ENCODE results near the gene ADCY3.

ADCY3 gene

DNA sequence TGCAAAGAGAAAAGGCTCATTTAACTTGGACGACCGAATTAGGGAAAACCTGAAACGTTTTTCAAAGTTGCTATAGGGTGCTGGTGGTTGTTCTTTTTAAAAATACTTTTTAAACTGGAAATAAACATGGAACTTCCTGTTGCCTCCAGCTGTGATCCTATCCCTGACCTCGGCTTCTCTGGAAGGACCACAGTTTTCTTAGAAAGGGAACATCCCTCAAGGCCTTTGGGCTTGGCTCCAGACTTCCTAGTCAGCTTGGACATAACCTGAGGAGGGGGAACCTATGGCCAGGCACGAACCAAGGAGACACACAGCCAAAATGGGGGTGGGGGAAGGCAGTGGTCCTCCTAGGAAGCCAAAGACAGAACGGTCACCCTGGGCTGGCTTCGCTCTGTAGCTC is 69.1 kb downstream of the ADCY3 start:
- Histone ChIP-seq H3K9me3 (ENCODE audit: control insufficient read depth, insufficient read depth, low read depth, low read length) (peaks cover 42% of the 10 kb centered on the region), H3K27ac (ENCODE audit: low read depth, low read length) (no peak overlapping the region), H3K4me1 (ENCODE audit: control insufficient read depth, insufficient read depth, low read length) (peaks cover 5% of the 10 kb centered on the region; the same call in 1 of the 2 replicates), H3K9ac (ENCODE audit: low read length) (no peak overlapping the region), H3K4me3 (ENCODE audit: low read depth, low read length) (no peak overlapping the region), H3K36me3 (ENCODE audit: control insufficient read depth, insufficient read depth, low read length) (no peaks in the 10 kb centered on the region), H3K27me3 (ENCODE audit: control insufficient read depth, insufficient read depth, low read length) (no peaks in the 10 kb centered on the region)

GRCh38 chr2:24845691-24846090 is 74.3 kb downstream of the ADCY3 start:
- Histone ChIP-seq H3K36me3 (ENCODE audit: control insufficient read depth, insufficient read depth, low read length) (0 out of 2 replicates have a peak, but pooled peaks cover 9% of the 10 kb centered on the region), H3K4me1 (ENCODE audit: control insufficient read depth, insufficient read depth, low read length) (0 out of 2 replicates have a peak, but pooled peaks cover under 1% of the 10 kb centered on the region), H3K4me3 (ENCODE audit: low read depth, low read length) (no peak overlapping the region), H3K9me3 (ENCODE audit: control insufficient read depth, insufficient read depth, low read depth, low read length) (peaks cover 47% of the 10 kb centered on the region), H3K9ac (ENCODE audit: low read length) (no peak overlapping the region), H3K27me3 (ENCODE audit: control insufficient read depth, insufficient read depth, low read length) (no peaks in the 10 kb centered on the region), H3K27ac (ENCODE audit: low read depth, low read length) (no peak overlapping the region)

- Histone ChIP-seq H3K36me3 (ENCODE audit: control insufficient read depth, insufficient read depth, low read length) (peaks cover 13% of the 10 kb centered on the region; the same call in 1 of the 2 replicates), H3K4me3 (ENCODE audit: low read depth, low read length) (no peak overlapping the region), H3K4me1 (ENCODE audit: control insufficient read depth, insufficient read depth, low read length) (peaks cover 7% of the 10 kb centered on the region; the same call in 1 of the 2 replicates), H3K27ac (ENCODE audit: low read depth, low read length) (no peak overlapping the region), H3K27me3 (ENCODE audit: control insufficient read depth, insufficient read depth, low read length) (no peaks in the 10 kb centered on the region), H3K9me3 (ENCODE audit: control insufficient read depth, insufficient read depth, low read depth, low read length) (peaks cover 34% of the 10 kb centered on the region), H3K9ac (ENCODE audit: low read length) (no peak overlapping the region)
These were observed 75.9 kb downstream of the ADCY3 start for GRCh38 chr2:24844023-24844685.

- H3K4me3 ChIP-seq (ENCODE audit: low read depth, low read length): no peak overlapping the region
- H3K9me3 ChIP-seq (ENCODE audit: control insufficient read depth, insufficient read depth, low read depth, low read length): peaks cover 27% of the 10 kb centered on the region
- H3K9ac ChIP-seq (ENCODE audit: low read length): no peak overlapping the region
- H3K27me3 ChIP-seq (ENCODE audit: control insufficient read depth, insufficient read depth, low read length): no peaks in the 10 kb centered on the region
- H3K36me3 ChIP-seq (ENCODE audit: control insufficient read depth, insufficient read depth, low read length): peaks cover 13% of the 10 kb centered on the region; the same call in 1 of the 2 replicates
- H3K4me1 ChIP-seq (ENCODE audit: control insufficient read depth, insufficient read depth, low read length): peaks cover 7% of the 10 kb centered on the region; the same call in 1 of the 2 replicates
- H3K27ac ChIP-seq (ENCODE audit: low read depth, low read length): no peak overlapping the region
These were observed 76.6 kb downstream of the ADCY3 start for GRCh38 chr2:24843330-24843860.

- H3K4me3 ChIP-seq (ENCODE audit: low read depth, low read length): no peak overlapping the region
- H3K27me3 ChIP-seq (ENCODE audit: control insufficient read depth, insufficient read depth, low read length): no peaks in the 10 kb centered on the region
- no peak overlapping the region for H3K9ac ChIP-seq (ENCODE audit: low read length)
- H3K9me3 ChIP-seq (ENCODE audit: control insufficient read depth, insufficient read depth, low read depth, low read length): peaks cover 17% of the 10 kb centered on the region
- H3K4me1 ChIP-seq (ENCODE audit: control insufficient read depth, insufficient read depth, low read length): peaks cover 7% of the 10 kb centered on the region; the same call in 1 of the 2 replicates
- peaks cover 13% of the 10 kb centered on the region; the same call in 1 of the 2 replicates for H3K36me3 ChIP-seq (ENCODE audit: control insufficient read depth, insufficient read depth, low read length)
- H3K27ac ChIP-seq (ENCODE audit: low read depth, low read length): no peak overlapping the region
These were observed 77.7 kb downstream of the ADCY3 start for GRCh38 chr2:24842081-24843050.

GRCh38 chr2:24840962-24841945 is 78.8 kb downstream of the ADCY3 start:
- H3K4me1 ChIP-seq (ENCODE audit: control insufficient read depth, insufficient read depth, low read length): peaks cover 7% of the 10 kb centered on the region; the same call in 1 of the 2 replicates
- peaks cover 22% of the 10 kb centered on the region; the same call in 1 of the 2 replicates for H3K36me3 ChIP-seq (ENCODE audit: control insufficient read depth, insufficient read depth, low read length)
- H3K9me3 ChIP-seq (ENCODE audit: control insufficient read depth, insufficient read depth, low read depth, low read length): peaks cover 9% of the 10 kb centered on the region
- no peaks in the 10 kb centered on the region for H3K27me3 ChIP-seq (ENCODE audit: control insufficient read depth, insufficient read depth, low read length)
- no peak overlapping the region for H3K9ac ChIP-seq (ENCODE audit: low read length)
- no peak overlapping the region for H3K27ac ChIP-seq (ENCODE audit: low read depth, low read length)
- H3K4me3 ChIP-seq (ENCODE audit: low read depth, low read length): no peak overlapping the region

GRCh38 chr2:24840164-24840869 is 79.7 kb downstream of the ADCY3 start:
- H3K9ac ChIP-seq (ENCODE audit: low read length): no peak overlapping the region
- peaks cover 7% of the 10 kb centered on the region; the same call in 1 of the 2 replicates for H3K4me1 ChIP-seq (ENCODE audit: control insufficient read depth, insufficient read depth, low read length)
- no peaks in the 10 kb centered on the region for H3K9me3 ChIP-seq (ENCODE audit: control insufficient read depth, insufficient read depth, low read depth, low read length)
- no peak overlapping the region for H3K4me3 ChIP-seq (ENCODE audit: low read depth, low read length)
- H3K27me3 ChIP-seq (ENCODE audit: control insufficient read depth, insufficient read depth, low read length): no peaks in the 10 kb centered on the region
- H3K27ac ChIP-seq (ENCODE audit: low read depth, low read length): no peak overlapping the region
- peaks cover 23% of the 10 kb centered on the region; the same call in 1 of the 2 replicates for H3K36me3 ChIP-seq (ENCODE audit: control insufficient read depth, insufficient read depth, low read length)

GRCh38 chr2:24839729-24840128 is 80.3 kb downstream of the ADCY3 start:
- H3K9ac ChIP-seq (ENCODE audit: low read length): no peak overlapping the region
- peaks cover under 1% of the 10 kb centered on the region; the same call in 1 of the 2 replicates for H3K9me3 ChIP-seq (ENCODE audit: control insufficient read depth, insufficient read depth, low read depth, low read length)
- H3K4me1 ChIP-seq (ENCODE audit: control insufficient read depth, insufficient read depth, low read length): peaks cover 7% of the 10 kb centered on the region; the same call in 1 of the 2 replicates
- H3K36me3 ChIP-seq (ENCODE audit: control insufficient read depth, insufficient read depth, low read length): peaks cover 24% of the 10 kb centered on the region
- H3K27ac ChIP-seq (ENCODE audit: low read depth, low read length): no peak overlapping the region
- H3K4me3 ChIP-seq (ENCODE audit: low read depth, low read length): no peak overlapping the region
- H3K27me3 ChIP-seq (ENCODE audit: control insufficient read depth, insufficient read depth, low read length): no peaks in the 10 kb centered on the region

- H3K9ac ChIP-seq (ENCODE audit: low read length): no peak overlapping the region
- H3K4me1 ChIP-seq (ENCODE audit: control insufficient read depth, insufficient read depth, low read length): peaks cover 9% of the 10 kb centered on the region
- H3K27ac ChIP-seq (ENCODE audit: low read depth, low read length): no peak overlapping the region
- no peaks in the 10 kb centered on the region for H3K27me3 ChIP-seq (ENCODE audit: control insufficient read depth, insufficient read depth, low read length)
- H3K9me3 ChIP-seq (ENCODE audit: control insufficient read depth, insufficient read depth, low read depth, low read length): peaks cover 2% of the 10 kb centered on the region; the same call in 1 of the 2 replicates
- peaks cover 28% of the 10 kb centered on the region for H3K36me3 ChIP-seq (ENCODE audit: control insufficient read depth, insufficient read depth, low read length)
- H3K4me3 ChIP-seq (ENCODE audit: low read depth, low read length): no peak overlapping the region
These were observed 81.5 kb downstream of the ADCY3 start for GRCh38 chr2:24838541-24838940.
